Calu3 (cell line): ENCODE results near the gene HS6ST2. TPM values are rescaled to one million over a fixed set of nuclear protein-coding genes. Genes with fewer than 3 reads are reported as not detected.

Experiments used
- BruUV-seq: library from RNA; stranded (reverse); fragments of 400-500 nt; replicated peaks from 2 replicates; lab custom pipeline; 2021; lab: Mats Ljungman, UMichigan
- CTCF ChIA-PET: fragments of 300-600 bp; sonication (Branson Sonifier 250); formaldehyde crosslinking; loops from one replicate; lab custom pipeline; 2022; ENCODE audit warnings: antibody characterized with exemption; lab: Charles Lee
- DNase-seq: peaks from one replicate; pipeline ENCODE4 v3.0.0; 2022
- H3K27ac Mint-ChIP-seq: one replicate; pipeline ENCODE4 v1.8.0; 2022; ENCODE audit warnings: mixed read lengths; ENCODE audit not compliant: unreplicated experiment
- H3K27me3 Mint-ChIP-seq: one replicate; pipeline ENCODE4 v1.8.0; 2022; ENCODE audit warnings: mixed read lengths; ENCODE audit not compliant: unreplicated experiment
- H3K36me3 Mint-ChIP-seq: one replicate; pipeline ENCODE4 v1.8.0; 2022; ENCODE audit warnings: mild to moderate bottlenecking, moderate library complexity, mixed read lengths; ENCODE audit not compliant: insufficient read depth, unreplicated experiment
- H3K4me1 Mint-ChIP-seq: one replicate; pipeline ENCODE4 v1.8.0; 2022; ENCODE audit warnings: mild to moderate bottlenecking, low read depth, mixed read lengths; ENCODE audit not compliant: unreplicated experiment
- H3K4me3 Mint-ChIP-seq: one replicate; pipeline ENCODE4 v1.8.0; 2022; ENCODE audit warnings: mild to moderate bottlenecking, low read depth, moderate library complexity, mixed read lengths; ENCODE audit not compliant: unreplicated experiment
- H3K9me3 Mint-ChIP-seq: one replicate; pipeline ENCODE4 v1.8.0; 2022; ENCODE audit warnings: low read depth, mixed read lengths; ENCODE audit not compliant: unreplicated experiment
- intact Hi-C: fragments of 100-400 bp; cut with micrococcal nuclease; formaldehyde crosslinking; loops from one replicate; pipeline ENCODE4 v1.10.0; 2022; ENCODE audit not compliant: unreplicated experiment
- total RNA-seq: library from RNA; stranded (reverse); gene quantifications from 2 replicates; pipeline ENCODE4 v1.2.3, GENCODE V29; 2022
- TF ChIP-seq, protein P1 (sequence below): fragments of 200-600 bp; IDR thresholded peaks from one replicate; pipeline ENCODE4 v1.8.0; 2022; ENCODE audit warnings: antibody characterized with exemption; ENCODE audit not compliant: unreplicated experiment

Gene HS6ST2
- total RNA-seq, 1 experiment from 2014 or later, result 40.7 TPM

DNA sequence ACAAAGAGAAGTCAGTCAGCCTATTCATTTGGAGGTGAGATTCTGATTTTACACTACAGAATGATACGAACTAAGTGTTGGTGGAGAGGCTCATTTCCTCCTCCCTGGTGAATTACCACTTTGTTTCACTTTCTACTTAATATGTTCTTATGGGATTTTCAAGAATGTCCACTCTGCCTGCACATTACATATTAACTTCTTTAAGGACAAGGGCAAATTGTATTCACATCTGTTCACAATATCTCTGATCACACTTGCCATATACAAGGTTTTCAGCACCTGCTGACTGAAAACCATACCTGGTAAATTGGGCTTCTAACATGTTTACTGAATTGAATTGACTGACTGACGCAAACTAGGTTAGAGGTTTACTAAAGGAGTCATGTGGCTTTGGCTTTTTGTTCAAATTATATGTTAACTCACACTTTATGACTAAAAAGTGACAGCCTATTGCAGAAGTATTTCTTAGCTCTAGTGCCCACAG, 281.2 kb downstream of the HS6ST2 start:
- Mint-ChIP-seq H3K36me3 (no peaks in the 10 kb centered on the region), H3K4me1 (peaks cover 7% of the 10 kb centered on the region), H3K9me3 (peaks cover 9% of the 10 kb centered on the region), H3K27ac (peak overlapping the region; percentile 33), H3K4me3 (no peak overlapping the region), H3K27me3 (no peaks in the 10 kb centered on the region)
- DNase-seq, result no peak
- intact Hi-C loops, result no loop called here
- CTCF ChIA-PET, result no interaction called here
- BruUV-seq, result no TSS peak
- TF ChIP-seq, protein P1, sequence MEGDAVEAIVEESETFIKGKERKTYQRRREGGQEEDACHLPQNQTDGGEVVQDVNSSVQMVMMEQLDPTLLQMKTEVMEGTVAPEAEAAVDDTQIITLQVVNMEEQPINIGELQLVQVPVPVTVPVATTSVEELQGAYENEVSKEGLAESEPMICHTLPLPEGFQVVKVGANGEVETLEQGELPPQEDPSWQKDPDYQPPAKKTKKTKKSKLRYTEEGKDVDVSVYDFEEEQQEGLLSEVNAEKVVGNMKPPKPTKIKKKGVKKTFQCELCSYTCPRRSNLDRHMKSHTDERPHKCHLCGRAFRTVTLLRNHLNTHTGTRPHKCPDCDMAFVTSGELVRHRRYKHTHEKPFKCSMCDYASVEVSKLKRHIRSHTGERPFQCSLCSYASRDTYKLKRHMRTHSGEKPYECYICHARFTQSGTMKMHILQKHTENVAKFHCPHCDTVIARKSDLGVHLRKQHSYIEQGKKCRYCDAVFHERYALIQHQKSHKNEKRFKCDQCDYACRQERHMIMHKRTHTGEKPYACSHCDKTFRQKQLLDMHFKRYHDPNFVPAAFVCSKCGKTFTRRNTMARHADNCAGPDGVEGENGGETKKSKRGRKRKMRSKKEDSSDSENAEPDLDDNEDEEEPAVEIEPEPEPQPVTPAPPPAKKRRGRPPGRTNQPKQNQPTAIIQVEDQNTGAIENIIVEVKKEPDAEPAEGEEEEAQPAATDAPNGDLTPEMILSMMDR, result no peak

DNA sequence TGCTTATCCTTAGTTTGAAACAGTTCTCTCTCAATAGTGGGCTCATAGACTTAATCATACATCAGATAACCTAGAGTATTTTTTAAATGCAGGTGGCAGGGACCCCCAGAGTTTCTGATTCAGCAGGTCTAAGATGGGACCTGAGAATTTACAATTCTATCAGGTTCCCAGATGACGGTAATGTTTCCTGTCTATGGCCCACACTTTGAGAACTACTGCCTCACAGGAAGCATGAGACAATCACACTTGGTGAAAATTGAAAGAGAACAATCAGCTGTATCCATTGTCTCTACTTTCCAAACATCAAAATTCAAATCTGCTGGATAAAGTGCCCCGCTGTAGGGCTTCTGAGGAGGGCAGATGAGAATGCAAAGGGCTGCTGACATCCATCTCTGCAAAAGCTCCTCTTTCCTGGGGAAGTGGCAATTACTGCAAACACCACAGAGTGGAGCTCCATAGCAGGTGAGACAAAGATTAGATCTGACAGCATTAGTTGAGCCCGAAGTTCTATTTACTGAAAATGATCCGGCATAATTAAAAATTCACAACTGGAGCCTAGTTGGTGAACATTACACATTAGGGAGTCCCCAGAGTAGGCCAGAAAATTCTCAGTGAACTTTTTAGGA, 281.8 kb downstream of the HS6ST2 start:
- CTCF ChIA-PET, result interaction anchor here (0.5 kb wide), 1 partner anchor 320 kb away, joined by 3 read pairs; no protein-coding TSS in a partner anchor
- Mint-ChIP-seq H3K27ac (peak overlapping the region; percentile 33), H3K9me3 (peaks cover 9% of the 10 kb centered on the region), H3K4me1 (peaks cover 7% of the 10 kb centered on the region), H3K36me3 (no peaks in the 10 kb centered on the region), H3K27me3 (no peaks in the 10 kb centered on the region), H3K4me3 (no peak overlapping the region)
- DNase-seq, result peak; percentile 17
- no TSS peak for BruUV-seq
- intact Hi-C loops, result no loop called here
- TF ChIP-seq, protein P1, result no peak

GRCh38 chrX:132676102-132676501, 282.3 kb downstream of the HS6ST2 start:
- Mint-ChIP-seq H3K9me3 (peaks cover 9% of the 10 kb centered on the region), H3K36me3 (no peaks in the 10 kb centered on the region), H3K4me1 (peaks cover 7% of the 10 kb centered on the region), H3K27me3 (no peaks in the 10 kb centered on the region), H3K4me3 (no peak overlapping the region), H3K27ac (no peak overlapping the region)
- no TSS peak for BruUV-seq
- CTCF ChIA-PET, result no interaction called here
- intact Hi-C loops, result no loop called here
- TF ChIP-seq, protein P1, result no peak
- DNase-seq, result no peak

GRCh38 chrX:132673331-132673730, 285.1 kb downstream of the HS6ST2 start:
- H3K4me1 Mint-ChIP-seq, result peaks cover 7% of the 10 kb centered on the region
- intact Hi-C loops, result no loop called here
- BruUV-seq, result no TSS peak
- H3K4me3 Mint-ChIP-seq, result no peak overlapping the region
- CTCF ChIA-PET, result interaction anchor here (0.5 kb wide), 1 partner anchor 1842 kb away, joined by 8 read pairs; no protein-coding TSS in a partner anchor
- H3K27me3 Mint-ChIP-seq, result no peaks in the 10 kb centered on the region
- H3K27ac Mint-ChIP-seq, result no peak overlapping the region
- H3K9me3 Mint-ChIP-seq, result no peaks in the 10 kb centered on the region
- TF ChIP-seq, protein P1, result no peak
- DNase-seq, result no peak
- H3K36me3 Mint-ChIP-seq, result no peaks in the 10 kb centered on the region
